GM19035 (cell line): ENCODE measurements around the gene PCDHGA4.
"Not testable (repeated sequence)": the region's sequence is repeated elsewhere in the genome, so short reads cannot be mapped to it uniquely, and the experiment has no call there.

ENCODE experiments used
- ATAC-seq: cut with Tn5 transposase; IDR thresholded peaks from one replicate; pipeline ENCODE4 v1.9.1; 2021; ENCODE audit not compliant: unreplicated experiment

Gene PCDHGA4

GRCh38 chr5:141354900-141355469, at the start of gene PCDHGA4:
Gene PCDHGA4, plus strand, starts transcription at chr5:141355021. Its CDS starts 87 bp downstream, at chr5:141355108.
- ATAC-seq = no peak

GRCh38 chr5:141306630-141307029, 48.2 kb upstream of the PCDHGA4 start:
- no peak for ATAC-seq

GRCh38 chr5:141313711-141314110, 41.1 kb upstream of the PCDHGA4 start:
- ATAC-seq = no peak

- ATAC-seq = not testable (repeated sequence)
These were observed 37.9 kb upstream of the PCDHGA4 start for GRCh38 chr5:141316963-141317362.

- no peak for ATAC-seq
These were observed 35.6 kb upstream of the PCDHGA4 start for GRCh38 chr5:141319202-141319601.

- no peak for ATAC-seq
These were observed 35.1 kb upstream of the PCDHGA4 start for GRCh38 chr5:141319699-141320098.

- peak; percentile 94 for ATAC-seq
These were observed 34.3 kb upstream of the PCDHGA4 start, which contains the start of gene TAF7 for GRCh38 chr5:141320225-141321169. Gene TAF7, minus strand, starts transcription at chr5:141320784. Its CDS starts 740 bp downstream, at chr5:141320044.

GRCh38 chr5:141322261-141322660, 32.6 kb upstream of the PCDHGA4 start:
- ATAC-seq = no peak

- ATAC-seq = peak; percentile 92
These were observed 28.6 kb upstream of the PCDHGA4 start for GRCh38 chr5:141326088-141326854.

- ATAC-seq = no peak
These were observed 26.6 kb upstream of the PCDHGA4 start for GRCh38 chr5:141328231-141328630.

- ATAC-seq = no peak
These were observed 24.3 kb upstream of the PCDHGA4 start, which contains the start of gene PCDHGA1 for GRCh38 chr5:141330299-141331080. Gene PCDHGA1, plus strand, starts transcription at chr5:141330514.

GRCh38 chr5:141332571-141332970, 22.2 kb upstream of the PCDHGA4 start:
- not testable (repeated sequence) for ATAC-seq

GRCh38 chr5:141338538-141339306, 16.1 kb upstream of the PCDHGA4 start, which contains the start of gene PCDHGA2:
Gene PCDHGA2, plus strand, starts transcription at chr5:141338760.
- no peak for ATAC-seq

- not testable (repeated sequence) for ATAC-seq
These were observed 14.0 kb upstream of the PCDHGA4 start for GRCh38 chr5:141340781-141341354.

- no peak for ATAC-seq
These were observed 12.0 kb upstream of the PCDHGA4 start for GRCh38 chr5:141342773-141343172.

GRCh38 chr5:141343242-141343952, 11.4 kb upstream of the PCDHGA4 start, which contains the start of gene PCDHGA3:
Gene PCDHGA3, plus strand, starts transcription at chr5:141343829. Its CDS starts 205 bp downstream, at chr5:141344034.
- ATAC-seq = no peak

- ATAC-seq = no peak
These were observed 10.8 kb upstream of the PCDHGA4 start for GRCh38 chr5:141343953-141344463.

- ATAC-seq = no peak
These were observed 9.5 kb upstream of the PCDHGA4 start for GRCh38 chr5:141345327-141345726.
